HepG2 (cell line): Measurements from ENCODE around the gene THOP1. TPM values are rescaled to one million over a fixed set of nuclear protein-coding genes. Genes with fewer than 3 reads are reported as not detected.

ENCODE experiments used
- ATAC-seq: fragments of 200-7000 bp; cut with Tn5 transposase; 3 replicates; pipeline ENCODE4 v1.9.1; 2020; ENCODE audit warnings: mild to moderate bottlenecking, moderate library complexity
- BruUV-seq: library from RNA; stranded (reverse); fragments of 400-500 nt; replicated peaks from 2 replicates; lab custom pipeline; 2021; lab: Mats Ljungman, UMichigan
- CTCF ChIA-PET: fragments of 300-600 bp; formaldehyde crosslinking; extraction: SDS; loops from one replicate; lab custom pipeline; 2021; ENCODE audit warnings: low total read pairs, inconsistent platforms, low intra/inter-chr PET ratio; lab: Yijun Ruan, JAX
- POLR2A ChIA-PET: fragments of 350-600 bp; sonication (Branson Sonifier 250); formaldehyde crosslinking; loops from one replicate; lab custom pipeline; 2020; ENCODE audit warnings: antibody characterized with exemption, inconsistent platforms; lab: Yijun Ruan, JAX
- DNase-seq: peaks from one replicate; pipeline ENCODE4 v3.0.0-alpha.2; 2015; ENCODE audit warnings: low spot score
- FAIRE-seq: peaks from 3 replicates; lab custom pipeline; 2011; peaks lifted over from hg19 to GRCh38; lab: Jason Lieb, UNC
- H2AFZ ChIP-seq: one replicate; pipeline ENCODE4 v1.6.1; 2011; ENCODE audit warnings: low read length, inconsistent platforms
- H3K27ac ChIP-seq: fragments of 300-600 bp; 3 replicates; pipeline ENCODE4 v1.8.0; 2011; ENCODE audit warnings: mixed run types, mild to moderate bottlenecking, mixed read lengths, low read length, inconsistent platforms; ENCODE audit not compliant: insufficient read depth; ENCODE audit errors: extremely low read length
- H3K27me3 ChIP-seq, 2 experiments: fragments of 200-600 bp in 1 of 2; 2 replicates in 1 of 2; 3 replicates in 1 of 2; pipeline versions ENCODE4 v1.6.0 to v1.8.0; 2011; ENCODE audit warnings: low read length in 2 of 2, mild to moderate bottlenecking in 2 of 2, moderate library complexity in 2 of 2, inconsistent platforms in 1 of 2; ENCODE audit not compliant: insufficient read depth in 2 of 2, control insufficient read depth in 1 of 2
- H3K36me3 ChIP-seq, 2 experiments: fragments of 200-600 bp in 1 of 2; replicated peaks in 1 of 2; 2 replicates in 1 of 2; 3 replicates in 1 of 2; pipeline versions ENCODE4 v1.5.1 to v1.8.0; 2011; ENCODE audit warnings: low read length in 2 of 2, inconsistent platforms in 1 of 2; ENCODE audit not compliant: insufficient read depth in 2 of 2, control insufficient read depth in 1 of 2
- H3K4me1 ChIP-seq: 2 replicates; pipeline ENCODE4 v1.5.1; 2012; ENCODE audit warnings: low read length, inconsistent platforms; ENCODE audit not compliant: insufficient read depth
- H3K4me2 ChIP-seq: 2 replicates; pipeline ENCODE4 v1.6.0; 2011; ENCODE audit warnings: low read depth, low read length, inconsistent platforms
- H3K4me3 ChIP-seq, 3 experiments: fragments of 200-600 bp in 1 of 3; sonication (generic), shearing (Covaris generic) in 1 of 3; replicated peaks in 1 of 3; 2 replicates each; pipeline ENCODE4 v1.5.1; 2011 to 2016; ENCODE audit warnings: low read length in 3 of 3, inconsistent platforms in 2 of 3, low read depth in 2 of 3, mild to moderate bottlenecking in 2 of 3, control low read depth in 1 of 3, mixed read lengths in 1 of 3; ENCODE audit not compliant: insufficient read depth in 1 of 3
- H3K79me2 ChIP-seq: one replicate; pipeline ENCODE4 v1.6.1; 2011; ENCODE audit warnings: low read length, inconsistent platforms; ENCODE audit not compliant: insufficient read depth
- H3K9ac ChIP-seq: 2 replicates; pipeline ENCODE4 v1.6.0; 2011; ENCODE audit warnings: mild to moderate bottlenecking, low read depth, low read length, inconsistent platforms; ENCODE audit not compliant: insufficient read depth
- H3K9me3 ChIP-seq: 2 replicates; pipeline ENCODE4 v1.5.1; 2012; ENCODE audit warnings: mild to moderate bottlenecking, low read length
- H4K20me1 ChIP-seq: 2 replicates; pipeline ENCODE4 v1.6.0; 2011; ENCODE audit warnings: inconsistent platforms, mild to moderate bottlenecking, low read length, moderate library complexity; ENCODE audit not compliant: insufficient read depth
- ARID3A ChIP-seq: IDR thresholded peaks from 2 replicates; pipeline ENCODE4 v1.6.1; 2012; ENCODE audit warnings: low read depth, low read length, improper control_type of control experiment
- ATF1 ChIP-seq: IDR thresholded peaks from 2 replicates; pipeline ENCODE4 v1.6.1; 2016; ENCODE audit warnings: mild to moderate bottlenecking, control low read depth
- IRF9 ChIP-seq: sonication (generic); formaldehyde crosslinking; IDR thresholded peaks from 2 replicates; pipeline ENCODE4 v1.8.0; 2022; ENCODE audit warnings: missing genetic modification reagents, mild to moderate bottlenecking, borderline replicate concordance
- XRCC5 ChIP-seq: fragments of 200-400 bp; formaldehyde crosslinking; optimal IDR thresholded peaks from 2 replicates; pipeline ENCODE3; 2017; ENCODE audit warnings: mild to moderate bottlenecking, low read length
- ZNF501 ChIP-seq: sonication (generic); formaldehyde crosslinking; IDR thresholded peaks from 2 replicates; pipeline ENCODE4 v1.5.1; 2020; ENCODE audit warnings: mild to moderate bottlenecking, moderate library complexity, missing genetic modification reagents
- ZSCAN12 ChIP-seq: sonication (generic); formaldehyde crosslinking; IDR thresholded peaks from 2 replicates; pipeline ENCODE4 v1.9.0; 2021; ENCODE audit warnings: mild to moderate bottlenecking, missing genetic modification reagents
- WGBS: methylation state at CpG from one replicate; pipeline ENCODE4 v1.1.6; 2017; ENCODE audit warnings: low lambda C conversion rate; 5-methylcytosine and 5-hydroxymethylcytosine counted together
- in situ Hi-C: cut with HindIII; loops from 2 replicates; pipeline ENCODE4 v1.10.0; 2017; ENCODE audit warnings: low pct_unique_long_range_greater_than_20kb; ENCODE audit not compliant: extremely low pct_ligation_motif_present
- intact Hi-C: fragments of 100-400 bp; cut with micrococcal nuclease; formaldehyde crosslinking; loops from one replicate; pipeline ENCODE4 v1.10.0; 2022; ENCODE audit not compliant: unreplicated experiment
- polyA plus RNA-seq, 8 experiments: library from polyadenylated mRNA; depleted of rRNA in 3 of 8; stranded (reverse) in 7 of 8; unstranded in 1 of 8; fragments of >200 nt; fragmentation: Illumina TruSeq in 4 of 8; extraction: Trizol in 4 of 8; gene quantifications; 2 replicates each; pipeline versions ENCODE4 v1.2.1 to v1.2.3, GENCODE V29; 2011 to 2016; ENCODE audit warnings: low read depth in 4 of 8, missing spikeins in 1 of 8, mixed read lengths in 1 of 8; ENCODE audit not compliant: insufficient read depth in 1 of 8
- total RNA-seq, 5 experiments: library from RNA; depleted of rRNA; stranded (reverse); fragments of >200 nt; fragmentation: Illumina TruSeq; extraction: Trizol; gene quantifications; 2 replicates each; pipeline ENCODE4 v1.2.3, GENCODE V29; 2016; ENCODE audit warnings: low read depth in 1 of 5

Gene THOP1
- total and polyA plus RNA-seq, 2 of the 13 experiments (the other 11 are each of a cell fraction or from before 2014, with no cell fraction given), result 74.4 to 116 TPM

- TF ChIP-seq XRCC5 (no peak), ATF1 (CRISPR knock-in tag) (no peak), ZSCAN12 (CRISPR knock-in tag) (no peak), IRF9 (CRISPR knock-in tag) (no peak), ARID3A (no peak), ZNF501 (CRISPR knock-in tag) (no peak)
- Histone ChIP-seq H3K27ac (no peak overlapping the region), H3K79me2 (peaks cover 50% of the 10 kb centered on the region), H3K9ac (no peak overlapping the region), H3K27me3 (no peaks in the 10 kb centered on the region), H4K20me1 (peaks cover 2% of the 10 kb centered on the region; the same call in 1 of the 2 replicates), H3K9me3 (no peaks in the 10 kb centered on the region), H3K4me2 (no peak overlapping the region; the same call in 1 of the 2 replicates), H3K4me1 (peaks cover 37% of the 10 kb centered on the region), H2AFZ (no peak overlapping the region), H3K36me3 (peaks cover 2 to 11% of the 10 kb centered on the region in 2 experiments; a peak in 4 of 5 replicates), H3K4me3 (no peak overlapping the region)
- ChIA-PET CTCF (no interaction called here), POLR2A (interaction anchor here (1.3 kb wide), 1 partner anchor 21 kb away, joined by 5 read pairs; the partner anchor contains the start of gene ZNF556)
- FAIRE-seq (no peak), DNase-seq (no peak), ATAC-seq (no peak)
- in situ Hi-C loops (no loop called here), intact Hi-C loops (no loop called here)
- WGBS, result 87% methylated on average over 10 of the region's 13 CpGs
- no TSS peak for BruUV-seq
Observed at GRCh38 chr19:2846180-2846894, 61.0 kb downstream of the THOP1 start.
